Fibroblast of pulmonary artery (primary cell): ENCODE data around the gene PEX6.
"Not testable (repeated sequence)": the region's sequence is repeated elsewhere in the genome, so short reads cannot be mapped to it uniquely, and the experiment has no call there.

Experiments used
- DNase-seq: peaks from one replicate; pipeline ENCODE4 v3.0.0-alpha.2; 2010; ENCODE audit warnings: low read depth
- H3K4me3 ChIP-seq: replicated peaks from 2 replicates; pipeline ENCODE4 v1.5.1; 2011; ENCODE audit warnings: low read depth, mild to moderate bottlenecking, control low read depth, low read length, moderate library complexity
- CTCF ChIP-seq: IDR thresholded peaks from 2 replicates; pipeline ENCODE4 v1.5.1; 2011; ENCODE audit warnings: mild to moderate bottlenecking, control low read depth, low read length, inconsistent platforms; ENCODE audit errors: missing control alignments

PEX6 gene

GRCh38 chr6:42947950-42948349, 31.0 kb downstream of the PEX6 start:
- TF ChIP-seq CTCF, result no peak
- DNase-seq, result no peak
- H3K4me3 ChIP-seq, result no peak overlapping the region

- no peak for DNase-seq
- H3K4me3 ChIP-seq, result no peak overlapping the region
- no peak for TF ChIP-seq CTCF
Observed at GRCh38 chr6:42942444-42942843, 36.5 kb downstream of the PEX6 start.

DNA sequence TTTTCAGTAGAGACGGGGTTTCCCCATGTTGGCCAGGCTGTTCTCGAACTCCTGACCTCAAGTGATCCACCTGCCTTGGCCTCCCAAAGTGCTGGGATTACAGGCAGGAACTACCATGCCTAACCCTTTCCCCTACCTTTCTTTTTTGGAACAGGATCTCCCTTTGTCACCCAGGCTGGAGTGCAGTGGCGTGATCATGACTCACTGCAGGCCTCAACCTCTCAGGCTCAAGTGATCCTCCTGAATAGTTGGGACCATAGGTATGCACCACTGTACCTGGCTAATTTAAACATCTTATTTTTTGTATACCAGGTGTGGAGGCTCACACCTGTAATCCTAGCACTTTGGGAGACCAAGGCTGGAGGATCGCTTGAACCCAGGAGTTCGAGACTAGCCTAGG, 37.6 kb downstream of the PEX6 start:
- not testable (repeated sequence) for DNase-seq

DNA sequence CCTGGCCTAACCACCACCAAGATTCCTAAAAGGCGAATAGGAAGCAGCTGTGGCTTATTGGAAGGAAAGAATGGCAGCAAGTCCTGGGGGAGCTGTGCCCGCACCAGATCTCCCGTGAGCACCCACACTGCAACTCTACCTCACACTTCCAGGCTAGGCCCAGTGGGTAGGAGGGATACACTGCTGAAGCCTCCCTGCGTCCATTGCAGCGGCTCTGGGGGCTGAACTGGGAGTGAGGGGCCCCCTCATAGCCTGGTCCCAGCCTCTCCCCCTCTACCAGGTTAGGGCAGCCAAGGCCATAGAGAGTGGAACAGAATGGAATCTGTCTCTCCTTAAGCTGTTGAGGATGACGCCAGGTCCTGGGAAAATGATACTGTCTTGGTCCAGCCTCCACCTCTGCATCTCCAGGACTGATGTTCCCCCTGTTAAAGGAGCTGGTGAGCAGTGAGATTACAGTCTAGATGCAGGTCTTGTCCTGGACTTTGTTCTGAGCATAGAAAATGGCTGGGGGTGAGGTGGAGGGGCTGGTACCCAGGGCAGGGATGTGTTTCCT, 38.4 kb downstream of the PEX6 start:
- no peak for TF ChIP-seq CTCF
- no peak for DNase-seq
- H3K4me3 ChIP-seq, result no peak overlapping the region

More for the DNA sequence above, 37.6 kb downstream of the PEX6 start:
- H3K4me3 ChIP-seq, result not testable (repeated sequence)

- H3K4me3 ChIP-seq, result no peak overlapping the region
Observed at GRCh38 chr6:42939810-42940167, 39.2 kb downstream of the PEX6 start.

GRCh38 chr6:42938987-42939809, 39.8 kb downstream of the PEX6 start:
- no peak for DNase-seq
- no peak overlapping the region for H3K4me3 ChIP-seq
- no peak for TF ChIP-seq CTCF

More at GRCh38 chr6:42939810-42940167, 39.2 kb downstream of the PEX6 start:
- DNase-seq, result no peak
- no peak for TF ChIP-seq CTCF

GRCh38 chr6:42938428-42938796, 40.6 kb downstream of the PEX6 start:
- TF ChIP-seq CTCF, result no peak
- DNase-seq, result no peak
- H3K4me3 ChIP-seq, result no peak overlapping the region
